Measurements from ENCODE around the gene VASH1. TPM values are rescaled to one million over a fixed set of nuclear protein-coding genes. Genes with fewer than 3 reads are reported as not detected.

The VASH1 gene
- polyA plus RNA-seq, 1 experiment = 5.0 TPM

DNA sequence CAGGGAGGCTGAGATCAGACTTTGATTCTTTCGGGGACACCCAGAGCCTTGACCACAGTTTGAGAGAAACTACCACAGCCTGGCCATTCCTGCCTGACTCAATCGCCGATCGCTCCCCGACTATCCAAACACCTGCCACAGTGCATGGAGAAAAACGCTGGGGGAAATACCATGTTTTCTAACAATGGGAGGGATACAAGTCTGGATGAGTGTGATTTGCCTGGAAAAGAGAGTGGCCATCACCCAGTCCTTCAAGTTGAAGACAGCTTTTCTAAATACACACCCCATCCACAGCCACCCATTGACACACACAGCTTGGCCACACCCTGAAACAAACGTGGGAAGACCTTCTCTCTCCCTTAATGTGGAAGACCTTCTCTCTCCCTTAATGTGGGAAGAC lies 6.7 kb upstream of the VASH1 start:
- no peaks in the 10 kb centered on the region for H3K9me3 ChIP-seq (ENCODE audit: control insufficient read depth, insufficient read depth, low read length)

DNA sequence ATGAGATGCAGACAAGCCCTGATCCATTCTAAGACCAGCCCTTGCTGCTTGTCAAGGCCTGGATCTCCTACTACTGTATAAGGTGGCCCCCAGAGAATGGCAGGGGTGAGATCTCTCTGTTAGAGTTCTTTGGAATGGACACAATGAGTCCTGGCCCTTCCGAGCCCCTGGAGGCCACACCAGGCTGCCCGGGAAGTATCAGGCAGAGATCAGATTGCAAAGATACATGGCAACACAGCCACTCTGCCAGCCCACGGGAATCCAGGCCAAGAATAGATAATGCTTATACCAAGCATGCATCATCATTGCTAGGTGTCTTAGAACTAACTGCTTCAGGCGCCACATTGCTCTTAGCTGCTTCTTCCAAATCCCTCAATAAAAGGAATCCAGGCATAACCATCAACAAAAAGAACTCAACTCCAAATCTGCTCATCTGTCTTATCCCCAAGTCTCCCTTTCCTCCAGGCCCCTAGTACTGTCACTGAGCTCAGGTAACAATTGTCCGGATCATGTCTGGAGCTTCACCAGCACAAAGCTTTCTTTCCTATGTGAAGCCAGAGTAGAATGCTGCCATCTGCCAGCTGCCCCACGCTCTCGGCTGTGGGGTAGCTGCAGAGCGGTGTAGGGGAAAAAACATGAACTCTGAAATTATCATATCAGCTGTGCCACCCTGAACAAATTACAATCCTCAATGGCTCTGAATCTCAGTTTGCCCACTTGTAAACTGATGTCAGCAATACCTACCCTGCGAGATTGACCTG lies 5.5 kb upstream of the VASH1 start:
- TF ChIP-seq, protein P1, sequence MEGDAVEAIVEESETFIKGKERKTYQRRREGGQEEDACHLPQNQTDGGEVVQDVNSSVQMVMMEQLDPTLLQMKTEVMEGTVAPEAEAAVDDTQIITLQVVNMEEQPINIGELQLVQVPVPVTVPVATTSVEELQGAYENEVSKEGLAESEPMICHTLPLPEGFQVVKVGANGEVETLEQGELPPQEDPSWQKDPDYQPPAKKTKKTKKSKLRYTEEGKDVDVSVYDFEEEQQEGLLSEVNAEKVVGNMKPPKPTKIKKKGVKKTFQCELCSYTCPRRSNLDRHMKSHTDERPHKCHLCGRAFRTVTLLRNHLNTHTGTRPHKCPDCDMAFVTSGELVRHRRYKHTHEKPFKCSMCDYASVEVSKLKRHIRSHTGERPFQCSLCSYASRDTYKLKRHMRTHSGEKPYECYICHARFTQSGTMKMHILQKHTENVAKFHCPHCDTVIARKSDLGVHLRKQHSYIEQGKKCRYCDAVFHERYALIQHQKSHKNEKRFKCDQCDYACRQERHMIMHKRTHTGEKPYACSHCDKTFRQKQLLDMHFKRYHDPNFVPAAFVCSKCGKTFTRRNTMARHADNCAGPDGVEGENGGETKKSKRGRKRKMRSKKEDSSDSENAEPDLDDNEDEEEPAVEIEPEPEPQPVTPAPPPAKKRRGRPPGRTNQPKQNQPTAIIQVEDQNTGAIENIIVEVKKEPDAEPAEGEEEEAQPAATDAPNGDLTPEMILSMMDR (IDR thresholded peaks at IDR 0.05; ENCODE audit: low read depth, low read length) = no peak
- H3K4me3 ChIP-seq (ENCODE audit: low read depth, low read length) = no peak overlapping the region
- no peak for DNase-seq (ENCODE audit: low read depth, low spot score)
- no peaks in the 10 kb centered on the region for H3K9me3 ChIP-seq (ENCODE audit: control insufficient read depth, insufficient read depth, low read length)
- H3K27ac ChIP-seq (ENCODE audit: low read depth, low read length) = no peak overlapping the region
- ChIA-PET POLR2A (interaction anchor here (0.6 kb wide), 1 partner anchor 17 kb away, joined by 3 read pairs; no protein-coding TSS in a partner anchor), CTCF (interaction anchor here (1.3 kb wide), 1 partner anchor 29 kb away, joined by 3 read pairs; no protein-coding TSS in a partner anchor)
- peaks cover 5% of the 10 kb centered on the region for H3K27me3 ChIP-seq (ENCODE audit: control insufficient read depth, insufficient read depth, low read length)

More for the DNA sequence above, 6.7 kb upstream of the VASH1 start:
- Histone ChIP-seq H3K27me3 (ENCODE audit: control insufficient read depth, insufficient read depth, low read length) (peaks cover 5% of the 10 kb centered on the region), H3K27ac (ENCODE audit: low read depth, low read length) (no peak overlapping the region), H3K4me3 (ENCODE audit: low read depth, low read length) (no peak overlapping the region)
- no peak for DNase-seq (ENCODE audit: low read depth, low spot score)
- CTCF ChIA-PET = interaction anchor here (1.7 kb wide), 1 partner anchor 44 kb away, joined by 6 read pairs; no protein-coding TSS in a partner anchor
- TF ChIP-seq, protein P1 (IDR thresholded peaks at IDR 0.05; ENCODE audit: low read depth, low read length) = no peak
- POLR2A ChIA-PET = no interaction called here

DNA sequence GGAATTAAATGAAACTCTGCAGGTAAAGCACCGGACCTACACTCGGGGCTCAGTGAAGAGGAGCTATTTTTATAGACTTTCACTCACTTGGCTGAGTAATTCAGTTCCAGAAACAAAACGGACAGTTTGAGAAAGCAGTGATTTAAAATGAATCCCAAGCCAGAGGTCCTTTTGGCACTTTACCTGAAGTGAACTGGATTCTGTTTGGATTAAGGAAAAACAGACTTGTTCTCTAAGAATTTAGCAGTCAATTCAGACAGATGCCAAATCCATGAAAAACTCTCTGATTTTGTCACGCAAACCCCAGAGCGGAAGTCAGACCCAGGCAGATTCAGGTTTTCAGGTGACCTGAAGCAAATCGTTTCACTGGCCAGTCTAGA lies 4.9 kb upstream of the VASH1 start:
- TF ChIP-seq, protein P1 (IDR thresholded peaks at IDR 0.05; ENCODE audit: low read depth, low read length) = no peak
- no peaks in the 10 kb centered on the region for H3K9me3 ChIP-seq (ENCODE audit: control insufficient read depth, insufficient read depth, low read length)
- POLR2A ChIA-PET = interaction anchor here (0.6 kb wide), 1 partner anchor 16 kb away, joined by 3 read pairs; no protein-coding TSS in a partner anchor
- H3K4me3 ChIP-seq (ENCODE audit: low read depth, low read length) = no peak overlapping the region
- H3K27me3 ChIP-seq (ENCODE audit: control insufficient read depth, insufficient read depth, low read length) = peaks cover 5% of the 10 kb centered on the region
- no peak overlapping the region for H3K27ac ChIP-seq (ENCODE audit: low read depth, low read length)
- CTCF ChIA-PET = interaction anchor here (1.3 kb wide), 1 partner anchor 28 kb away, joined by 3 read pairs; no protein-coding TSS in a partner anchor
- DNase-seq (ENCODE audit: low read depth, low spot score) = no peak

DNA sequence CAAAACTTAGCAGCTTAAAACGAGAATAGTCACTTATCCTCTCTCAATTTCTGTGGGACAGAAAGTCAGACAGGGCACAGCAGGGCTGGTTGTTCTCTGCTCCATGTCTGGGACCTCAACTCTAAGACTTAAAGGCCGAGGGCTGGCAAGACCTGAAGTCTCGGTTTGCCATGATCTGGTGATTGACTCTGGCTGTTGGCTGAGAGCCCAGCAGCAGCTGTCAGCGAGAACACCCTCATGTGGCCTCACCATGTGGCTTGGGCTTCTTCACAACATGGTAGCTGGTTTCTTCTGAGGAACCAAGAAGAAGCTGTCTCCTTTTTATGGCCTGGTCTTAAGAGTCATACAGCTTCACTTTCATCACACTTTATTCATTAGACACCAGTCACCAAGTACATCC lies 1.7 kb upstream of the VASH1 start:
- TF ChIP-seq, protein P1 (IDR thresholded peaks at IDR 0.05; ENCODE audit: low read depth, low read length) = no peak
- Histone ChIP-seq H3K27ac (ENCODE audit: low read depth, low read length) (no peak overlapping the region), H3K9me3 (ENCODE audit: control insufficient read depth, insufficient read depth, low read length) (no peaks in the 10 kb centered on the region; the same call in 1 of the 2 replicates), H3K4me3 (ENCODE audit: low read depth, low read length) (no peak overlapping the region), H3K27me3 (ENCODE audit: control insufficient read depth, insufficient read depth, low read length) (no peaks in the 10 kb centered on the region)
- no peak for DNase-seq (ENCODE audit: low read depth, low spot score)
- ChIA-PET CTCF (interaction anchor here (0.5 to 0.9 kb wide), 2 partner anchors 25 to 39 kb away, joined by 3 to 11 read pairs; no protein-coding TSS in a partner anchor), POLR2A (no interaction called here)

Measured in AG04450 (cell line).